ENCODE data around the gene RDH13. TPM values are rescaled to one million over a fixed set of nuclear protein-coding genes. Genes with fewer than 3 reads are reported as not detected.

The RDH13 gene
- total and polyA plus RNA-seq, 10 donors = 4.6 to 31.5 (median 17.2) TPM

GRCh38 chr19:55084416-55084815 is 21.5 kb upstream of the RDH13 start:
- DNase-seq = no peak
- intact Hi-C loops (cut with DNase I; ENCODE audit: low total_unique reads) = no loop called here
- H3K9me3 ChIP-seq = peaks cover 0 to 7% (median 0%) of the 10 kb centered on the region in 8 donors
- H3K36me3 ChIP-seq = peaks cover 0 to 3% (median 0%) of the 10 kb centered on the region in 6 donors
- H3K4me1 ChIP-seq = peaks cover 27 to 75% (median 58%) of the 10 kb centered on the region in 6 donors
- H3K4me3 ChIP-seq = no peak overlapping the region
- TF ChIP-seq POLR2AphosphoS5 (IDR thresholded peaks at IDR 0.05) (no peak), CTCF (IDR thresholded peaks at IDR 0.05 in 8 of 11, conservative IDR thresholded peaks at IDR 0.05 in 3 of 11) (no peak), POLR2A (IDR thresholded peaks at IDR 0.05) (no peak)
- H3K27ac ChIP-seq = no peak overlapping the region
- H3K27me3 ChIP-seq (replicated peaks in 1 of 7) = peaks cover 10 to 90% (median 73%) of the 10 kb centered on the region in 7 donors
- WGBS, 5 donors = 80 to 87% (median 83%) methylated on average over 10 of the region's 10 CpGs

DNA sequence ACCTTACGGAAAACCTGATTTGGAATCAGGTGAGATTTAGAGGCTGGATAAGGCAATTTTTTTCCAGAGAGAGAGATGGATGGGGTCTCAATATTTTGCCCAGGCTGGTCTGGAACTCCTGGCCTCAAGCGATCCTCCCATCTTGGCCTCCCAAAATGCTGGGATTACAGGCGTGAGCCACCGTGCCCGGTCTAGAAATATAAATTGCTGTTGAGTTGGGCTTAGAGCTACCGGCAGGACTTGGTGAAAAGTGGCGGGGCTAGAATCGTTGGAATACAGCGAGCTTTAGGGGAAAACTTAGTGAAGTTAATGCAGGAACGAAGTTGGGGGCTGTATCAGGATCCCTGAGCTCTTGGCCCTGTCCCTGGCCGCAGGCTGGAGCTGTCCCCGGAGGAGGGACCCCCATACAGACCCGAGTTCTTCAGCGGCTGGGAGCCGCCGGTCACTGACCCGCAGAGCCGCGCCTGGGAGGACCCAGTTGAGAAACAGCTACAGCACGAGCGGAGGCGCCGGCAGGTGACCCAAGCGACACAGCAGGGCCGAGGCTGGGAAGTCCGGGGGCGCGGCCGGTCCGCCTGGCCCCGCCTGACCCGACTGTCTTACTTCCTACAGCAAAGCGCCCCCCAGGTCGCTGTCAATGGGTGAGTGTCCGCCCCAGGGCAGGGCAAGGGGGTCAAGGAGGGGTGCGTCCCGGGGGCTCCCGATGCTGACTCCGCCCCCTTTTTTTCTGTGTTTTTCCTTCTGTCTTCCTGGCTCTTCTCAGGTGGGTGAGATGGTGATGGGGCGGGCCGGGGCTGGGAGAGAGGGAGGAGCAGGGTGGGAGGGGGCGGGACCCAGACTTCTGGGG is 20.3 kb upstream of the RDH13 start:
- peaks cover 10 to 95% (median 78%) of the 10 kb centered on the region in 7 donors for H3K27me3 ChIP-seq (replicated peaks in 1 of 7)
- peaks cover 0 to 7% (median 0%) of the 10 kb centered on the region in 8 donors for H3K9me3 ChIP-seq
- WGBS, 5 donors = 33 to 61% (median 37%) methylated on average over 22 to 42 of the region's 42 CpGs
- TF ChIP-seq POLR2AphosphoS5 (IDR thresholded peaks at IDR 0.05) (no peak), CTCF (IDR thresholded peaks at IDR 0.05 in 8 of 11, conservative IDR thresholded peaks at IDR 0.05 in 3 of 11) (no peak), POLR2A (IDR thresholded peaks at IDR 0.05) (no peak)
- H3K4me3 ChIP-seq = no peak overlapping the region
- DNase-seq = peak; percentile 71
- intact Hi-C loops (cut with DNase I; ENCODE audit: low total_unique reads) = no loop called here
- peaks cover 23 to 64% (median 52%) of the 10 kb centered on the region in 6 donors for H3K4me1 ChIP-seq
- H3K36me3 ChIP-seq = no peaks in the 10 kb centered on the region
- H3K27ac ChIP-seq = no peak overlapping the region

DNA sequence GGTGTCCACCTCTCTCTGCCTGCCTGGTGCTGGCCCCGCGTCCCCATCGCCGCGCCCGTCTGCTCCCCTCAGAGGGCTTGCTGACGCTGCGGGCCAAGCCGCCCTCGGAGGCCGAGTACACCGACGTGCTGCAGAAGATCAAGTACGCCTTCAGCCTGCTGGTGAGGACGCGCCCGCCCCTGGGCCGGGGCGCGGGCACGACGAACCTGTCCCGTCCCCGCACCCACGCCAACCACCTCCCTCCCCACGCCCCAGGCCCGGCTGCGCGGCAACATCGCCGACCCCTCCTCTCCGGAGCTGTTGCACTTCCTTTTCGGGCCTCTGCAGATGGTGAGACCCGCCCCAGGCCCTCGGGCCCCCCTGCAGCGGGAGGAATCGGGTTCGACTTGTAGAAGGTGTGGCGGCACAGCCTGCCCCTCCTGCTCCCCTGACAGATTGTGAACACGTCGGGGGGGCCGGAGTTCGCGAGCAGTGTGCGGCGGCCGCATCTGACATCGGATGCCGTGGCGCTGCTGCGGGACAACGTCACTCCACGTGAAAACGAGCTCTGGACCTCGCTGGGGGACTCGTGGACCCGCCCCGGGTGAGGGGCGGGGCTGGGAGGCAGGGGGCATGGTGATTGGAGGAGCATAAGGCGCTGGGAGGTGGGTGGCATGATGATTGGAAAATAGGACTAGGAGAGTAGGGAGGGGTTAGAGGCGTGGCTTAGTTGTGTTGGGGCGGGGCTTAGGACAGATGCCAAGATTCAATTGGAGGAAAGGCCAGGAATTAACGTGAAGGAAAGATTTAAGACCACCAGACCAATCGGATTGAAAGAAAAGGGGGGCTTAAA is 19.3 kb upstream of the RDH13 start:
- peaks cover 10 to 91% (median 76%) of the 10 kb centered on the region in 7 donors for H3K27me3 ChIP-seq (replicated peaks in 1 of 7)
- intact Hi-C loops (cut with DNase I; ENCODE audit: low total_unique reads) = no loop called here
- H3K4me1 ChIP-seq = peaks cover 13 to 54% (median 42%) of the 10 kb centered on the region in 6 donors
- DNase-seq = no peak
- H3K4me3 ChIP-seq = peak overlapping the region in 7 of 8 donors; percentile 45 to 74 (median 59)
- peaks cover 0 to 7% (median 0%) of the 10 kb centered on the region in 8 donors for H3K9me3 ChIP-seq
- TF ChIP-seq POLR2A (IDR thresholded peaks at IDR 0.05) = no peak
- TF ChIP-seq POLR2AphosphoS5 (IDR thresholded peaks at IDR 0.05) = peak in 1 of 3 donors; percentile 31
- no peak overlapping the region for H3K27ac ChIP-seq
- no peaks in the 10 kb centered on the region for H3K36me3 ChIP-seq
- 3 to 12% (median 7%) methylated on average over 25 to 64 of the region's 64 CpGs for WGBS, 5 donors

DNA sequence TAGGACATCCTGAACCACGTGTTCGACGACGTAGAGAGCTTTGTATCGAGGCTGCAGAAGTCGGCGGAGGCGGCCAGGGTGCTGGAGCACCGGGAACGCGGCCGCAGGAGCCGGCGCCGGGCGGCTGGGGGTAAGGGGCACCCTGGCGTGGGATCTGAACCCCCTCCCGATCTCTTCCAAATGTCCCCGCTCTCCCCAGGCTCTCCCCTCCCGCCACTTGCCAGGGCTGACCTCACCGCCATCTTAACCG is 18.7 kb upstream of the RDH13 start:
- peaks cover 8 to 48% (median 37%) of the 10 kb centered on the region in 6 donors for H3K4me1 ChIP-seq
- no peaks in the 10 kb centered on the region for H3K36me3 ChIP-seq
- peaks cover 0 to 7% (median 0%) of the 10 kb centered on the region in 8 donors for H3K9me3 ChIP-seq
- peaks cover 10 to 91% (median 75%) of the 10 kb centered on the region in 7 donors for H3K27me3 ChIP-seq (replicated peaks in 1 of 7)
- DNase-seq = no peak
- TF ChIP-seq CTCF (IDR thresholded peaks at IDR 0.05 in 8 of 11, conservative IDR thresholded peaks at IDR 0.05 in 3 of 11) (no peak), POLR2A (IDR thresholded peaks at IDR 0.05) (no peak), POLR2AphosphoS5 (IDR thresholded peaks at IDR 0.05) (no peak)
- H3K4me3 ChIP-seq = peak overlapping the region in 7 of 8 donors; percentile 45 to 74 (median 59)
- intact Hi-C loops (cut with DNase I; ENCODE audit: low total_unique reads) = no loop called here
- WGBS, 5 donors = 0 to 9% (median 5%) methylated on average over 11 to 22 of the region's 22 CpGs
- H3K27ac ChIP-seq = no peak overlapping the region
